ENCODE measurements around the gene SLC4A5. TPM values are rescaled to one million over a fixed set of nuclear protein-coding genes. Genes with fewer than 3 reads are reported as not detected.

SLC4A5 gene
- 0.65 TPM for polyA plus RNA-seq (2012; ENCODE audit: insufficient read depth, insufficient read length)

GRCh38 chr2:74343316-74343715 is at the start of gene SLC4A5:
Gene SLC4A5, minus strand, starts transcription at chr2:74343416. Its CDS starts 28,393 bp downstream, at chr2:74315023.
- no peak within 1 kb of the TSS for H3K4me3 ChIP-seq (ENCODE audit: low read length)
- no peak for DNase-seq (ENCODE audit: low read depth, low spot score)

GRCh38 chr2:74392449-74392743 is 49.2 kb upstream of the SLC4A5 start:
- DNase-seq (ENCODE audit: low read depth, low spot score), result no peak

GRCh38 chr2:74391580-74392448 is 48.6 kb upstream of the SLC4A5 start:
- peak overlapping the region; percentile 96 for H3K4me3 ChIP-seq (ENCODE audit: low read length)
- peak; percentile 93 for DNase-seq (ENCODE audit: low read depth, low spot score)

More at GRCh38 chr2:74392449-74392743, 49.2 kb upstream of the SLC4A5 start:
- peak overlapping the region; percentile 96; the same call in 1 of the 2 replicates for H3K4me3 ChIP-seq (ENCODE audit: low read length)

GRCh38 chr2:74391209-74391579 is 48.0 kb upstream of the SLC4A5 start:
- H3K4me3 ChIP-seq (ENCODE audit: low read length), result peak overlapping the region; percentile 96
- no peak for DNase-seq (ENCODE audit: low read depth, low spot score)

GRCh38 chr2:74390606-74391005 is 47.4 kb upstream of the SLC4A5 start:
- peak overlapping the region; percentile 96 for H3K4me3 ChIP-seq (ENCODE audit: low read length)
- no peak for DNase-seq (ENCODE audit: low read depth, low spot score)

GRCh38 chr2:74387346-74387745 is 44.1 kb upstream of the SLC4A5 start:
- no peak overlapping the region for H3K4me3 ChIP-seq (ENCODE audit: low read length)
- DNase-seq (ENCODE audit: low read depth, low spot score), result no peak

- no peak for DNase-seq (ENCODE audit: low read depth, low spot score)
- no peak overlapping the region for H3K4me3 ChIP-seq (ENCODE audit: low read length)
Measured at GRCh38 chr2:74385396-74385795, 42.2 kb upstream of the SLC4A5 start.

GRCh38 chr2:74384051-74384450 is 40.8 kb upstream of the SLC4A5 start:
- H3K4me3 ChIP-seq (ENCODE audit: low read length), result no peak overlapping the region
- no peak for DNase-seq (ENCODE audit: low read depth, low spot score)

GRCh38 chr2:74383254-74383653 is 40.0 kb upstream of the SLC4A5 start:
- no peak for DNase-seq (ENCODE audit: low read depth, low spot score)
- H3K4me3 ChIP-seq (ENCODE audit: low read length), result no peak overlapping the region

- H3K4me3 ChIP-seq (ENCODE audit: low read length), result no peak overlapping the region
- no peak for DNase-seq (ENCODE audit: low read depth, low spot score)
Measured at GRCh38 chr2:74381751-74382150, 38.5 kb upstream of the SLC4A5 start.

GRCh38 chr2:74379851-74380789 is 36.9 kb upstream of the SLC4A5 start, which contains the start of gene DCTN1:
Gene DCTN1, minus strand, starts transcription at chr2:74380311. Its CDS starts 274 bp downstream, at chr2:74380037.
- no peak within 1 kb of the TSS for H3K4me3 ChIP-seq (ENCODE audit: low read length)
- DNase-seq (ENCODE audit: low read depth, low spot score), result peak; percentile 6

- H3K4me3 ChIP-seq (ENCODE audit: low read length), result no peak overlapping the region
- no peak for DNase-seq (ENCODE audit: low read depth, low spot score)
Measured at GRCh38 chr2:74378007-74378406, 34.8 kb upstream of the SLC4A5 start.

GRCh38 chr2:74375838-74376237 is 32.6 kb upstream of the SLC4A5 start:
- DNase-seq (ENCODE audit: low read depth, low spot score), result no peak
- H3K4me3 ChIP-seq (ENCODE audit: low read length), result no peak overlapping the region

- DNase-seq (ENCODE audit: low read depth, low spot score), result no peak
- no peak overlapping the region for H3K4me3 ChIP-seq (ENCODE audit: low read length)
Measured at GRCh38 chr2:74374509-74375205, 31.4 kb upstream of the SLC4A5 start.

GRCh38 chr2:74373985-74374384 is 30.8 kb upstream of the SLC4A5 start:
- DNase-seq (ENCODE audit: low read depth, low spot score), result no peak
- no peak overlapping the region for H3K4me3 ChIP-seq (ENCODE audit: low read length)

GRCh38 chr2:74373221-74373676 is 30.0 kb upstream of the SLC4A5 start:
- DNase-seq (ENCODE audit: low read depth, low spot score), result no peak
- H3K4me3 ChIP-seq (ENCODE audit: low read length), result no peak overlapping the region

- DNase-seq (ENCODE audit: low read depth, low spot score), result no peak
- H3K4me3 ChIP-seq (ENCODE audit: low read length), result no peak overlapping the region
Measured at GRCh38 chr2:74372674-74373073, 29.5 kb upstream of the SLC4A5 start.

GRCh38 chr2:74371421-74371820 is 28.2 kb upstream of the SLC4A5 start:
- H3K4me3 ChIP-seq (ENCODE audit: low read length), result no peak overlapping the region
- no peak for DNase-seq (ENCODE audit: low read depth, low spot score)

- no peak for DNase-seq (ENCODE audit: low read depth, low spot score)
- no peak overlapping the region for H3K4me3 ChIP-seq (ENCODE audit: low read length)
Measured at GRCh38 chr2:74369976-74370375, 26.8 kb upstream of the SLC4A5 start.

All from Jurkat, Clone E6-1 (cell line).